IPS-15b (cell line): Measurements from ENCODE around the gene ARHGAP26.

Experiments used
- H3K27me3 ChIP-seq: one replicate; pipeline ENCODE4 v1.6.1; 2013; ENCODE audit warnings: low read length; ENCODE audit not compliant: control insufficient read depth, insufficient read depth
- H3K36me3 ChIP-seq: one replicate; pipeline ENCODE4 v1.6.1; 2013; ENCODE audit warnings: low read length; ENCODE audit not compliant: control insufficient read depth, insufficient read depth
- H3K4me1 ChIP-seq: one replicate; pipeline ENCODE4 v1.6.1; 2013; ENCODE audit warnings: mild to moderate bottlenecking, low read length; ENCODE audit not compliant: control insufficient read depth, insufficient read depth
- H3K4me3 ChIP-seq: one replicate; pipeline ENCODE4 v1.5.1; 2013; ENCODE audit warnings: low read depth, low read length
- H3K9ac ChIP-seq: one replicate; pipeline ENCODE4 v1.6.1; 2013; ENCODE audit warnings: low read depth, mild to moderate bottlenecking, low read length
- H3K9me3 ChIP-seq: one replicate; pipeline ENCODE4 v1.6.1; 2013; ENCODE audit warnings: mild to moderate bottlenecking, low read length; ENCODE audit not compliant: control insufficient read depth, insufficient read depth

Gene ARHGAP26

DNA sequence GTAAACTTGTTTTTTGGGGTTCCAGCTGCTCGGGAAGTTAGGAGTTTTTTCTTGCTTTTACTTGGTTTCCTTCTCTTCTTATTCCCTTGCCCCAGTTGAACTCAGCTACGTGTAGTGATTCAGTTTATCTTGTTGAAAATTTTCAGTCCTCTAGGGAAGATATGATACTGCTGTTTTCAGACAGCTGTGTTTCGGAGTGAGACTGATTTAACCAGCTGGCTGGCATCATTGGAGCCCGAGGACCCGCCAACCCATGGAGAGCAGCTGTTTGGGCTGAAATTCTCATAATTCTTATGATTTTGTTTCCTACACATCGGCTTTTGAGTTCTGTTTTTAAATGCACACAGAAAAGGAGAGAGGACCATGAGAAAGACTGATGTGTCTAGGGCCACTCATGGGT lies 361.8 kb downstream of the ARHGAP26 start:
- H3K4me1 ChIP-seq: no peaks in the 10 kb centered on the region
- no peaks in the 10 kb centered on the region for H3K27me3 ChIP-seq
- no peak overlapping the region for H3K9ac ChIP-seq
- no peaks in the 10 kb centered on the region for H3K9me3 ChIP-seq
- no peaks in the 10 kb centered on the region for H3K36me3 ChIP-seq
- no peak overlapping the region for H3K4me3 ChIP-seq

DNA sequence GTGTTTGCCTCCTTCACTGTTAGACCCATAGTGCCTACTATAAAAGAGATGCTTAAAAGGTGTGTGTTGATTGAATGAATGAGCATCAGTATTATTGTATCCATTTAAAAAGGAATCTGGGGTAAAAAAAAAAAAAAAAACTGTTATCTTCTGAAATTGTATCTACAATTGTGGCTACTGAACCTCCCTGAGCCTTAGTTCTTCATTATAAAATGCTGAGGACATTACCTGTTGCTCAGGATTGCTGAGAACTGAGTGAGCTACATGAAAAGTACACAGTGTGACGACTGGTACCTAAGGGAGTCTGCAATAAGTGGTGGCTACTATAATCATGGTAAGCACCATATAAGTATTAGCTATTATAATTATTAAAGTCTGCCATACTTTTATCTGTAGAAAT lies 362.6 kb downstream of the ARHGAP26 start:
- no peak overlapping the region for H3K9ac ChIP-seq
- H3K27me3 ChIP-seq: no peaks in the 10 kb centered on the region
- no peaks in the 10 kb centered on the region for H3K9me3 ChIP-seq
- no peak overlapping the region for H3K4me3 ChIP-seq
- H3K4me1 ChIP-seq: no peaks in the 10 kb centered on the region
- H3K36me3 ChIP-seq: no peaks in the 10 kb centered on the region

DNA sequence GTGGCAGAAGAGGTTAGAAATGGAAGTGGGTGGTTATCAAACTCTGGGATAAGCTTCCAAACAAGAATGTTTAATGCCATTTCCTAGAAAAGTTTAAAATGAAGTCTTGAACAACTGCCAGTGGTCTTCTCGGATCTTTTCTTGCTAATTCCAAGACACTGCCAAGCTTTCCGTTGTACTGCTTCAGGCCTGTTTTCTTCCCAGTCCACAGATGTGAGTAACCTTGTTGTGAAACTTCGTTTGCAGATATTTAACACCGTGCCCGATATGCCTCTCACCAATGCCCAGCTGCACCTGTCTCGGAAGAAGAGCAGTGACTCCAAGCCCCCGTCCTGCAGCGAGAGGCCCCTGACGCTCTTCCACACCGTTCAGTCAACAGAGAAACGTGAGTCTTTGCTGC lies 363.5 kb downstream of the ARHGAP26 start:
- no peaks in the 10 kb centered on the region for H3K36me3 ChIP-seq
- H3K4me3 ChIP-seq: no peak overlapping the region

DNA sequence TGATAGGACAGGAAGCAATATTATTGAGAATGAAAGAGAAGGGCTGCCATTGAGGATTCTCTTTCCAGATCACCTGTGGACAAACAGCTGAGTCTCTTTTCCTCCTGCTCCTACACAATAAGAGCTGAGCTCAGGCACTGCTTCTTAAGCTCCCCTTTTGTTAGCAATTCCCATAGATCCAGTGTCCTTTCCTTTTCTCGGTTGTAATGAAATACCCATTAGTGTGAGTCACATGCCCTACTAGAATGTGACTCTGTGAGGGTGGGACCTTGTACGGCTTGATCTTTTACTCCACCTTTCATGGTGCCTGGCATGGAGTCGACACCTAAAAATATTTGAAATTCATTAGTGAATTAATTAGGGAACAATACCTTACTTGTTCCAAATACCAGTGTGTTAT lies 364.1 kb downstream of the ARHGAP26 start:
- Histone ChIP-seq H3K9ac (no peak overlapping the region), H3K36me3 (no peaks in the 10 kb centered on the region), H3K4me3 (no peak overlapping the region), H3K9me3 (no peaks in the 10 kb centered on the region), H3K4me1 (no peaks in the 10 kb centered on the region), H3K27me3 (no peaks in the 10 kb centered on the region)

More for the DNA sequence above, 363.5 kb downstream of the ARHGAP26 start:
- H3K4me1 ChIP-seq: no peaks in the 10 kb centered on the region
- H3K9me3 ChIP-seq: no peaks in the 10 kb centered on the region
- H3K27me3 ChIP-seq: no peaks in the 10 kb centered on the region
- H3K9ac ChIP-seq: no peak overlapping the region

DNA sequence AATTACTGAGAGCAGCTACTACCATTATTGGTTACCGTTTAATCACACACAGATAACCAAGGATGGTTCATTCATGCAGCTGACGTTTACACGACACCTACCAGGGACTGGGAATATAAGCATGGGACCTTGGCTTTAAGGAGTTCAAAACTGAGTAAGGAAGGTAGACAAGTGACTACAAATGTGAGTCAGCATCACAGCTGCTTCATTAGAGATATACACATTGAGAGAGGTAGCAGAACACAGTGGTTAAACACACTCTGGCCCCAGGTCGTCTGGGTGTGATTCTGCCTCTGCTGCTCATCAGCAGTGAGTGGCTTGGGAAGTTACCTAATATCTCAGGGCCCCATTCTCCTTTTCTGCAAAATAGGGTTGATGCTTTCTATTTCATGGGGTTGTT lies 364.7 kb downstream of the ARHGAP26 start:
- Histone ChIP-seq H3K9ac (no peak overlapping the region), H3K9me3 (no peaks in the 10 kb centered on the region), H3K36me3 (no peaks in the 10 kb centered on the region), H3K27me3 (no peaks in the 10 kb centered on the region), H3K4me3 (no peak overlapping the region), H3K4me1 (no peaks in the 10 kb centered on the region)

DNA sequence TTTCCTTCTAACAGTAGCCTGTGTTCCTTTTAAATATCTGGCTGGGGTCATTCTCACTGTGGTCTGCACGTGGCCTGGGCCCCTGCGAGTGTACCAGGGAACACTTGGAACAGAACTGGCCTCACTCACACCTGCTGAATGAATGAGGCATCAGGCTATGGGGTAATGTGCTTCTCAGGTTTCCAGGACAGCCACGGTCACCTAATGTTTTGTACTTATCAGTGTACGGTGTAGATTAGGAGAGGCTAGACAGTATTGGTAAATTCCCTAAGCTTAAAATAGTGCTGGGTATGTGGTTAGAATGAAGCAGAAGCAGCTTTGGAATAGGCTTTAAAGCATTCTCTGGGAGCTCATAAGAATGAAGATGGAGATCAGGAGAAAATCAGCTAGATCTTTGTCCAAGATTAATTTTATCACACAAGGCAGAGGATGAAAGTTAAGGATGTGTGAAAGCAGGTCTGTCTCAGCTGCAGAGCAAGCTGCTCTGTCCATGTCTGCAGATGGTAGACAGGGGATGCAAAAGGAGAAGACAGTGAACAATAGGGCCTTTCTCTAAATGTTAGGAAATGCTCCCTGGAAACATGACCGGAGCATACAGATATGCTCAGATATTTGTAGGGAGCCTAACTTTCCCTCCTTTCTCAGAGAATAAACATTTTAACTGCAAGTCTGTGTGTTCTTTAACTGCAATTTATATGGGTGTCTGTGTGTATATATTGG lies 365.8 kb downstream of the ARHGAP26 start:
- Histone ChIP-seq H3K9me3 (no peaks in the 10 kb centered on the region), H3K4me1 (no peaks in the 10 kb centered on the region), H3K36me3 (no peaks in the 10 kb centered on the region), H3K27me3 (no peaks in the 10 kb centered on the region), H3K4me3 (no peak overlapping the region), H3K9ac (no peak overlapping the region)

DNA sequence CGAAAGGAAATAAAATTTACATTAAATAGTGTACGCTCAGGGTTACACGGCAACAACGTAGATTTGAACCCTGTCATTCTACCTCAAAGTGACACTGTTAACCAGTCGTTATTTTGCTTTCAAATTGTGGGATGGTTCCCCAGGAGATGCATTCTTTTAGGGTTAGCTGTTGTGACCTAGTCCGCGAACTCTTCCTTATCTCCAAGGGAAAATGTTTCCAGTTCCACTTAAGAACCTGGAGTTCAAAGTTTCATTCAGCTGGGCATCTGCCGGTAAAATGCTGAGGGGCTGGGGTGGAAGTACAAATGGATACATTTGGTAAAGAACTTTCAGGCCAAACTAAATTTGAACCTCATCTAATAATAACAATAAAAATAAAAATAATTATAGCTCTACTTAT lies 368.7 kb downstream of the ARHGAP26 start:
- Histone ChIP-seq H3K27me3 (no peaks in the 10 kb centered on the region), H3K36me3 (no peaks in the 10 kb centered on the region), H3K4me1 (no peaks in the 10 kb centered on the region), H3K4me3 (no peak overlapping the region), H3K9me3 (no peaks in the 10 kb centered on the region), H3K9ac (no peak overlapping the region)

DNA sequence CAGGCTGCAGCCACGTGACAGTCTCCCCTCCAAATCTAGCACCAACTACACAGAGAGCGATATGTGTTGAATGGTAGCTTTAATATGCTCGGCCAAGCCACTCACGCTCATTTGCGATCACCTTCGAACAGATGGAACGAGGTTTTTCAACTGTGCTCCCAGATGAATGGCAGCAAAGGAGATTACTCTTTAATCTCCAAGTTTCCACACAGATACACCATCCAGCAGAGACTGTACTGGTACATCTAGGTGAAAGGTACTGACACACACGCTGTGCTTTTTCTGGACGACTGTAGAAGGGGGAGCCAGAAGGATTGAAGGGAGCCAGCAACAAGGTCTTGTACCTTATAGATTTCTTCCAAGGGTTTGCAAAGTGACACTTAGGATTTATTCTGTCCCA lies 369.4 kb downstream of the ARHGAP26 start:
- Histone ChIP-seq H3K36me3 (no peaks in the 10 kb centered on the region), H3K9ac (no peak overlapping the region), H3K4me3 (no peak overlapping the region), H3K9me3 (no peaks in the 10 kb centered on the region), H3K4me1 (no peaks in the 10 kb centered on the region), H3K27me3 (no peaks in the 10 kb centered on the region)

DNA sequence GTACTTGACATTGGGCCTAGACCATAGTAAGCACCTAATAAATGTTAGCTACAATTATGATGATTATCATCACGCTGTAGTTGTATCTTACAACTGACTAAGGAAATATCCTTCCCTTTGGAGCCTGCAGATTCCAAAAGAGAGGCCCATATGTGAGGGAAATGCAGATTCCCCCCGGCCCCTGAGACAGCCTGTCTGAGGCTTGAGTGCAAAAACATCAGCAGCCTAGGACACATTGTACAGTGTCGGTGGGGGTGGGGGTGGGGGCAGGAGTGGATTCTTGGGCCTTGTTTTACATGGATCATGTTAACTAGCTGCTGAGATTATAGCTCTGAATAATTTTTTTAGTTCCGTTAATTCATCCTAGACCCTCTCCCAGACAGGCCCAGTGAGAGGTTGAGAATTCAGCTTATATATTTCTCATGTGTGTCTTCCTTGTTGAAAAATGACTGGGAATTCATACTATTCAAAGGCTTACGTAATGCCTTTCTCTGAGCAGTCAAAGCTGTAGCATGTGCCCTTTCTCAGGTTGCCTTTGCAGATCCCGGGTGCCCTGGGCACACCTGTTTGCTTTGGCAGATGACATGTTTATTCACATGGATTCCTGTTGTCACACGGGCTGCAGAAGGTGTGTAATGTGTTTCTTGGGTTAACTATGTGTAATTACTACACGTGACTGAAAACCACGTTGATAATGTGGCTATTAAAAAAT lies 370.5 kb downstream of the ARHGAP26 start:
- Histone ChIP-seq H3K9me3 (no peaks in the 10 kb centered on the region), H3K4me1 (no peaks in the 10 kb centered on the region), H3K4me3 (no peak overlapping the region), H3K36me3 (no peaks in the 10 kb centered on the region), H3K9ac (no peak overlapping the region), H3K27me3 (no peaks in the 10 kb centered on the region)

DNA sequence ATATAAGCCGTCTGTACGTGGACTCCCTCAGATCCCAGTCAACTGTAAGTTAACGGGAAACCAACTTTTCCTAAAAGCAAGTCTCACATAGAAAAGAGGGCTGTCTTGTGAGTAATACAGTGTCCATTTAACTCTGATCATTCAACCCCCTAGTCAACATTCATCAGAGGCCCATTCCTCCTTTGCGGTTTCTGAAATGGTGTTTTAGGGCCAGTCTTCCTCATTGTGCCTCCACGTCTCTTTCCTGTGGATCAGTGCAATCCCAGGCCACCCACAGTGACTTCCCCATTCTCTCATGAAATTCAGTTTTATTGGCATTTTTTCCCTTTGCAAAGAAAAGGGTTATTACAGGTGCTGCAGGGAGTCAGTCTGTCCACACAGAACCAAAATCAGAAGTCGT lies 371.5 kb downstream of the ARHGAP26 start:
- no peaks in the 10 kb centered on the region for H3K36me3 ChIP-seq
- no peaks in the 10 kb centered on the region for H3K9me3 ChIP-seq
- no peaks in the 10 kb centered on the region for H3K27me3 ChIP-seq
- no peak overlapping the region for H3K4me3 ChIP-seq
- no peak overlapping the region for H3K9ac ChIP-seq
- no peaks in the 10 kb centered on the region for H3K4me1 ChIP-seq

DNA sequence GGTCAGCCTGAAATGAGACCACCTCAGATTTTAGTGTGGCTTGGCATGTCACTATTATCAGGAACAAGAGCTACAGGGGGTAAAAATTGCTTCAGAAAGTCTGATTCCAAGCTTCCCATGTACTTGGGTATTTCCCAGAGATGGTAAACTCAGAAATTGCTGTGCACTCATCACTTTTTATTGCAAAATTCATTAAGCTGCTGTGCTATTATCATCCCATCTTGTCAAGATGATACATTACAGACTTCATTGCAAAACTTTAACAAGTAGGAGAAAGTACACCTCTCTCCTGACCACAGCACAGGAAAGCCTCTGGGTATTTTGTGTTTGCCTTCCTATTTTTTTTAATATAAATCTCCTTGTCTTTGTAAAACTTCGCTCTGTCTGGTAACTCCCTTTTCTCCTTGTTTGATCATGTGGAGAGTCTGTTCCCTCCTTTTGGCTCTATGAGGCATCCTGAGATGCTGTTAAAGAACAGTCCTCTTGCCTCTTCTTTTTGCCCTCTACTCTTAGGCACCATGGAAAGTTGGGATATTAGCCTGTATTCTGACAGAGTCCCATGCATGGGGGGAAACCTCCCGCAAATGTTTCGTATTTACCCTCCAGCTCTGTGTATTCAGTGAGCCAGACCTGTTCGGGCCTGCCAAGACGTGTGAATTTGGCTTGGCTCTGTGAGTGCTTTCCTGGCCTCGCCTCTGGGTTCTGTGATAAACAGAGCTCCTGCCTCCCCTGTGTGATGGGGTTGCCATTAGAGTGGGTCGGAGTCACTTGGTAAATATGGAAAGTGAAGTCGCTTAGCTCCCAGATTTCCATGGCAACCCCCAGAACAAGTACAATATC lies 372.6 kb downstream of the ARHGAP26 start:
- no peak overlapping the region for H3K9ac ChIP-seq

More for the DNA sequence above, 372.6 kb downstream of the ARHGAP26 start:
- Histone ChIP-seq H3K27me3 (no peaks in the 10 kb centered on the region), H3K4me3 (no peak overlapping the region), H3K9me3 (no peaks in the 10 kb centered on the region), H3K36me3 (no peaks in the 10 kb centered on the region), H3K4me1 (no peaks in the 10 kb centered on the region)
